Stimulated activated CD4-positive, alpha-beta T cell treated with anti-CD3 and anti-CD28 coated beads, Interleukin-4, amount 100 ng/mL, for 48 hours (primary cell): Measurements from ENCODE around the gene CD84.
"Not testable (repeated sequence)": the region's sequence is repeated elsewhere in the genome, so short reads cannot be mapped to it uniquely, and the experiment has no call there.

Experiments used
- DNase-seq, 2 donors: peaks; one replicate each; pipeline ENCODE4 v3.0.0-alpha.2; 2020; ENCODE audit warnings: low read depth in 2 of 2

Gene CD84

GRCh38 chr1:160575112-160575664 lies 4.1 kb downstream of the CD84 start:
- no peak for DNase-seq

GRCh38 chr1:160570840-160571239 lies 8.5 kb downstream of the CD84 start:
- no peak for DNase-seq

DNA sequence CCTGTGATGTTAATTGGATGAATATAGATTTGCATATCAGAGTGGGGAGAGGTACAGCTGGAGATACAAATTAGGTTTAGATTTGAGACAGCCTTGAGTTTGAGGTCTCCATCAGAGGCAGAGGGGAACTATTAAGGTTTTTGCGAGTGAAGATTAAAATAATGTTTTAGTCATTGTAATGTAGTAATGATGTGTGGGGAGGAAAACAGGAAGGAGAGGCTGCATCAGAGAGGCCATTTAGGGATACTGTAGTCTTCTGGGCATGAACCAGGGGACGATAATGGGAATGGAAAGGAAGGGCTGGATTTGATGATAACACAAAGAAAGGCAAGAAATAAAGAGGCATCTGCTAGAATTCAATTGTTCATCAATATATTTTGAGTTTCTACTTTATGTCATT lies 9.5 kb downstream of the CD84 start:
- no peak for DNase-seq

GRCh38 chr1:160567858-160568682 lies 11.2 kb downstream of the CD84 start:
- peak; percentile 38 to 66 for DNase-seq

- DNase-seq, result no peak
These were observed 12.0 kb downstream of the CD84 start for GRCh38 chr1:160567341-160567740.

DNA sequence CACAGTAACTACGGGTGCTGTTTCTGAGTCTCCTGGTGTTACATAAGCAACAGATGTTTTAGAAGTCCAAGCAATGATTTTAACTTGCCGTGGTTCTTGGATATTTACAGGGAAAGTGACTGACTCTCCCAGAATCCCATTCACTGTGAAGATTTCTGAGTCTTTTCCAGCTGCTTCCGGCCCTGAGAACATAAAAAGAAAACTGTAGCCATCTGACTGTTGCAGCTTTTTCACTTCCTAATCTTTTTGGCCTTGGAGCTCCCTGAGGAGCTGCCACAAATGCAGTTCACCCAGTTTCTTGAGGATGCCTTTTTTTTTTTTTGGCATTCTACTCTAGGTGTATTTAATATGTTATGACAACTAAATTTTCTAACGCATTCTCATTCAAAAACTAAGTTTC lies 13.7 kb downstream of the CD84 start:
- DNase-seq, result no peak

- DNase-seq, result not testable (repeated sequence)
These were observed 16.1 kb downstream of the CD84 start for GRCh38 chr1:160563230-160563629.

DNA sequence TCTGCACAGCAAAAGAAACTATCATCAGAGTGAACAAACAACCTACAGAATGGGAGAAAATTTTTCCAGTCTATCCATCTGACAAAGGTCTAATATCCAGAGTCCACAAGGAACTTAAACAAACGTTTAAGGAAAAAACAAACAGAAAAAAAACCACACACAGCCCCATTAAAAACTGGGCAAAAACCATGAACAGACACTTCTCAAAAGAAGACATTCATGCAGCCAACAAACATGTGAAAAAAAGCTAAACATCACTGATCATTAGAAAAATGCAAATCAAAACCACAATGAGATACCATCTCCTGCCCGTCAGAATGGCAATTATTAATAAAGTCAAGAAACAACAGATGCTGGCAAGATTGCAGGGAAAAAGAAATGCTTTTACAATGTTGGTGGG lies 16.6 kb downstream of the CD84 start:
- DNase-seq, result not testable (repeated sequence)

GRCh38 chr1:160560806-160561205 lies 18.5 kb downstream of the CD84 start:
- DNase-seq, result no peak

DNA sequence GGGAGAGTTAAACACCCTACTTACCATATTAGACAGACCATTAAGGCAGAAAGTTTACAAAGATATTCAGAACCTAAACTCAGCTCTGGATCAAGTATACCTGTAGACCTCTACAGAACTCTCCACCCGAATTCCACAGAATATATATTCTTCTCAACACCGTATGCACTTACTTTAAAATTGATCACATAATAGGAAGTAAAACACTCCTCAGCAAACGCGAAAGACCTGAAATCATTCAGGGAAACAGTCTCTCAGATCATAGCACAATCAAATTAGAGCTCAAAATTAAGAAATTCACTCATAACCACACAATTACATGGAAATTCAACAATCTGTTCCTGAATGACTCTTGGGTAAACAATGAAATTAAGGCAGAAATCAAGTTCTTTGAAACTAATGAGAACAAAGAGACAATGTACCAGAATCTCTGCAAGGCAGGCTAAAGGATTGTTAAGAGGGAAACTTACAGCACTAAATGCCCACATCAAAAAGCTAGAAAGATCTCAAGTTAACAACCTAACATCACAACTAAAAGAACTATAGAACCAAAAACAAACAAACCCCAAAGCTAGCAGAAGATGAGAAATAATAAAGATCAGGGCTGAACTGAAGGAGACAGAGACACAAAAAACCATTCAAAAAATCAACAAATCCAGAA lies 19.1 kb downstream of the CD84 start:
- DNase-seq, result no peak

GRCh38 chr1:160559437-160559836 lies 19.9 kb downstream of the CD84 start:
- DNase-seq, result not testable (repeated sequence)

GRCh38 chr1:160558660-160559380 lies 20.5 kb downstream of the CD84 start:
- no peak for DNase-seq

DNA sequence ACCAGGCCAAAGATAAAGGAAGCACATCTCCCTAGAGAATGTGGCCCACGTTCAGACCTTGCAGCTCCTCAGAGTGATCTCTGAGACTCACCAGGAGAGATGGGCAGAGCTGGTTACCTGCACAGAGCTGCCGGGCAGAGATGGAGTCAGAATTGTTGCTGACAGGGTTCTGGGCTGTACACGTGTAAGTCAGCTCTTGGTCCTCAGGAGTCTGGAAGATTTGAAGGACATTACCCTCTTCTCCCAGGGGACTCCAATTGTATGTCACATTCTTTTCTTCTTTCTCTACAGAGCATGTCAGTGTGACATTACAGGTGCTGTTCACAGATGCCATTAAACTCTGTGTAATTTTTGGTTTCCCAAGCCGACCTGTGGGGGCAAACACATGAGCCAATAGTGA lies 25.5 kb downstream of the CD84 start:
- DNase-seq, result no peak

GRCh38 chr1:160552425-160552824 lies 26.9 kb downstream of the CD84 start:
- no peak for DNase-seq

DNA sequence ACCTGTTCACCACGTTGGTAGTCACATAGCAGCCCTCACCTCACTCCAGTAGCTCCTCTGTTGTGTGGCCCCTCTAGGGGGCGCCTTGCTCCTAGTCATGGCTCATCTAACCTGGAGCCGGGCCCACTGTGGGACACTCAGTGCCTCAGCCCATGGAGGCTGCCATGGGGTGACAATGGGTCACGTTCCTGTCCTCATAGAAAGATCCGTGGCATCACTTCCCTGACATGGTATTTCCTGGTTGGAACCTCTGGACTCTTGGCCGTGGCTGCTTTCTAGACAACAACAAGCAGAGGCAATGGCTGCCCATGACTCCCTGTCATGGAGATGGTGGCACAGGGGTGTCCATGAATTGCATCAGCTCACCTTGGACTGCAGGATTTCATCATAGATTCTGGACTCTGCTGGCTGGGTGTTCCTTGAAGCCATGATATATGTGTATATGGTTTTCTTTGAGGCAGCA lies 28.7 kb downstream of the CD84 start:
- DNase-seq, result peak; percentile 55 to 60

- DNase-seq, result no peak
These were observed 29.7 kb downstream of the CD84 start for GRCh38 chr1:160549665-160550006.

GRCh38 chr1:160548960-160549664 lies 30.2 kb downstream of the CD84 start:
- DNase-seq, result no peak

DNA sequence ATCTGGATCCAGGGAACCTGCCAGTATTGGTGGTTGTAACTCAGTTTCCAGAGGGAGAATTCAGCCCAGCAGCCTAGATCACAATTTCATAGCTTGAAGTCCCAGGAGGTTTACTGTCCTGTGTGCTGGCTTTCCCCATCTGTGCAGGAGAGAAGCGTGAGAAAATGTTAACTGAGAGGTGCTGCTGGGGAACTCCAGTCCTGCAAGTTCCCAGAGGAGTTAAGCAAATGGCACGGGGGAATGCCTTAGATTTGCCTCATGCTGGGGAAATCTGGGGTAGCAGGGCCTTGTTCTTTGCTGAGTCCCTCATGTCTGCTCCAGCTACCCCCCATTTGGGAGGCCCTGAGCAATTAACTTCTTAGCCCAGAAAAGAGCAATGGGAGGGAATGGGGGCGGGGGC lies 31.1 kb downstream of the CD84 start:
- no peak for DNase-seq

- no peak for DNase-seq
These were observed 31.9 kb downstream of the CD84 start for GRCh38 chr1:160547422-160547821.

- no peak for DNase-seq
These were observed 32.4 kb downstream of the CD84 start for GRCh38 chr1:160546942-160547341.

DNA sequence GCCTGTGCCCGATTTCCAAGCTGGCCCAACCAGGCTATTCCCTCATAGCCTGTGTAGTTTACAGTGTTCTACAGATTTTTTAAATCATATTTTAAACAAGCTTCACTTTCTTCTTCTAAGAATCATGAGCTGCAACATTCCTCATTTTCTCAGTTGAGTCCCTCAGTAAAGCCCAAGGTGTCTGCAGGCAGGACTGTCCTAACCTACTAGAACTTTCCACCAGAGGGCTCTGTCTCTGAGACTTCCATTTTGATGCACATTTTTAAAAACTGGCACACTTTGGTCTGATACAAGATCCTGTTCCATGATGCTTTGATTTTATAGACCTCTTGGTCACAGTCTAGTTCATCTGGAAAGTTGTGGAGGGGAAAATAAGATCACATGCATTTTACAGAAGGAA lies 34.6 kb downstream of the CD84 start:
- DNase-seq, result no peak
